HuH-7.5 (cell line): ENCODE results near the gene CHD9.
A peak's percentile ranks its signal among the peaks of the same experiment; 100 is the strongest.
"Not testable (repeated sequence)": the region's sequence is repeated elsewhere in the genome, so short reads cannot be mapped to it uniquely, and the experiment has no call there.

Source experiments
- DNase-seq: peaks from one replicate; pipeline ENCODE4 v3.0.0; 2011; ENCODE audit warnings: low spot score

CHD9 gene

GRCh38 chr16:53281859-53282258 lies 227.1 kb downstream of the CHD9 start:
- DNase-seq: no peak

- no peak for DNase-seq
Observed at GRCh38 chr16:53282328-53282727, 227.5 kb downstream of the CHD9 start.

- peak; percentile 23 for DNase-seq
Observed at GRCh38 chr16:53282975-53283946, 228.5 kb downstream of the CHD9 start.

GRCh38 chr16:53285236-53285635 lies 230.4 kb downstream of the CHD9 start:
- DNase-seq: no peak

GRCh38 chr16:53290520-53290919 lies 235.7 kb downstream of the CHD9 start:
- no peak for DNase-seq

GRCh38 chr16:53291757-53292392 lies 237.1 kb downstream of the CHD9 start:
- no peak for DNase-seq

- DNase-seq: no peak
Observed at GRCh38 chr16:53297477-53297876, 242.7 kb downstream of the CHD9 start.

GRCh38 chr16:53304334-53304733 lies 249.5 kb downstream of the CHD9 start:
- DNase-seq: no peak

GRCh38 chr16:53305743-53306142 lies 251.0 kb downstream of the CHD9 start:
- no peak for DNase-seq

- DNase-seq: no peak
Observed at GRCh38 chr16:53309457-53309856, 254.7 kb downstream of the CHD9 start.

GRCh38 chr16:53320992-53321391 lies 266.2 kb downstream of the CHD9 start:
- no peak for DNase-seq

GRCh38 chr16:53323924-53324323 lies 269.1 kb downstream of the CHD9 start:
- no peak for DNase-seq

GRCh38 chr16:53330991-53331390 lies 276.2 kb downstream of the CHD9 start:
- not testable (repeated sequence) for DNase-seq

- DNase-seq: no peak
Observed at GRCh38 chr16:53334581-53334980, 279.8 kb downstream of the CHD9 start.

- DNase-seq: no peak
Observed at GRCh38 chr16:53337294-53337693, 282.5 kb downstream of the CHD9 start.

- DNase-seq: no peak
Observed at GRCh38 chr16:53341792-53342191, 287.0 kb downstream of the CHD9 start.

GRCh38 chr16:53355064-53355463 lies 300.3 kb downstream of the CHD9 start:
- DNase-seq: no peak

- DNase-seq: no peak
Observed at GRCh38 chr16:53356478-53357207, 301.9 kb downstream of the CHD9 start.

- DNase-seq: no peak
Observed at GRCh38 chr16:53357208-53357586, 302.4 kb downstream of the CHD9 start.

- no peak for DNase-seq
Observed at GRCh38 chr16:53357955-53358354, 303.2 kb downstream of the CHD9 start.

GRCh38 chr16:53358884-53359283 lies 304.1 kb downstream of the CHD9 start:
- DNase-seq: no peak

GRCh38 chr16:53369921-53370320 lies 315.1 kb downstream of the CHD9 start:
- DNase-seq: no peak

GRCh38 chr16:53370827-53371226 lies 316.0 kb downstream of the CHD9 start:
- no peak for DNase-seq
